K562 (cell line): ENCODE results near the gene CRYGC. TPM values are rescaled to one million over a fixed set of nuclear protein-coding genes. Genes with fewer than 3 reads are reported as not detected.
"Not testable (repeated sequence)": the region's sequence is repeated elsewhere in the genome, so short reads cannot be mapped to it uniquely, and the experiment has no call there.

Experiments used
- ATAC-seq: fragments of 200-7000 bp; cut with Tn5 transposase; 3 replicates; pipeline ENCODE4 v1.9.1; 2020; ENCODE audit warnings: moderate library complexity
- BruUV-seq: library from RNA; stranded (reverse); fragments of 400-500 nt; replicated peaks from 2 replicates; lab custom pipeline; 2021; lab: Mats Ljungman, UMichigan
- CTCF ChIA-PET: fragments of 300-600 bp; formaldehyde crosslinking; extraction: SDS; loops from one replicate; lab custom pipeline; 2021; ENCODE audit warnings: low intra/inter-chr PET ratio; lab: Yijun Ruan, JAX
- POLR2A ChIA-PET: fragments of 300-600, 350-650 bp; sonication (Branson Sonifier 250); formaldehyde crosslinking; extraction: SDS; loops from one replicate; lab custom pipeline; 2021; ENCODE audit warnings: antibody characterized with exemption, inconsistent platforms; lab: Yijun Ruan, JAX
- DNase-seq, 4 experiments: peaks; one replicate each; pipeline versions ENCODE4 v3.0.0 to v3.0.0-alpha.2; 2011 to 2018; ENCODE audit warnings: low spot score in 3 of 4, mixed read lengths in 3 of 4; ENCODE audit errors: extremely low read depth in 1 of 4
- FAIRE-seq: peaks from 2 replicates; lab custom pipeline; 2011; peaks lifted over from hg19 to GRCh38; lab: Jason Lieb, UNC
- H2AFZ ChIP-seq: 2 replicates; pipeline ENCODE4 v1.6.0; 2011; ENCODE audit warnings: low read depth, low read length, control low read depth, inconsistent platforms
- H3K27ac ChIP-seq: fragments of 200-600 bp; 3 replicates; pipeline ENCODE4 v1.8.0; 2011; ENCODE audit warnings: low read depth, mild to moderate bottlenecking, control low read depth, inconsistent platforms, low read length, moderate library complexity, mixed read lengths; ENCODE audit errors: extremely low read depth
- H3K27me3 ChIP-seq, 2 experiments: fragments of 300-600 bp in 1 of 2; 2 replicates in 1 of 2; 3 replicates in 1 of 2; pipeline versions ENCODE4 v1.6.0 to v1.8.0; 2011; ENCODE audit warnings: inconsistent platforms in 2 of 2, low read length in 2 of 2, mild to moderate bottlenecking in 1 of 2, mixed read lengths in 1 of 2, moderate library complexity in 1 of 2; ENCODE audit not compliant: control insufficient read depth in 2 of 2, insufficient read depth in 2 of 2
- H3K36me3 ChIP-seq: fragments of 300-600 bp; 3 replicates; pipeline ENCODE4 v1.8.0; 2011; ENCODE audit warnings: mild to moderate bottlenecking, low read length, inconsistent platforms; ENCODE audit not compliant: control insufficient read depth, insufficient read depth
- H3K4me1 ChIP-seq, 2 experiments: fragments of 200-600 bp in 1 of 2; replicated peaks in 1 of 2; 2 replicates in 1 of 2; 3 replicates in 1 of 2; pipeline versions ENCODE4 v1.5.1 to v1.8.0; 2011; ENCODE audit warnings: inconsistent platforms in 2 of 2, low read length in 2 of 2, mild to moderate bottlenecking in 1 of 2, mixed read lengths in 1 of 2, moderate library complexity in 1 of 2; ENCODE audit not compliant: control insufficient read depth in 2 of 2, insufficient read depth in 2 of 2
- H3K4me2 ChIP-seq: 2 replicates; pipeline ENCODE4 v1.6.1; 2011; ENCODE audit warnings: low read length, control low read depth, inconsistent platforms, mixed read lengths; ENCODE audit not compliant: insufficient read depth
- H3K4me3 ChIP-seq: fragments of 200-600 bp; sonication (generic), shearing (Covaris generic); 2 replicates; pipeline ENCODE4 v1.5.1; 2016; ENCODE audit warnings: control low read depth, inconsistent platforms
- H3K79me2 ChIP-seq: fragments of 200-600 bp; 3 replicates; pipeline ENCODE4 v1.8.0; 2011; ENCODE audit warnings: low read length, inconsistent platforms; ENCODE audit not compliant: control insufficient read depth, insufficient read depth
- H3K9ac ChIP-seq, 2 experiments: 2 replicates each; pipeline versions ENCODE4 v1.6.0 to v1.6.1; 2011; ENCODE audit warnings: low read depth in 2 of 2, low read length in 2 of 2, control low read depth in 1 of 2, inconsistent platforms in 1 of 2, mild to moderate bottlenecking in 1 of 2, mixed read lengths in 1 of 2; ENCODE audit not compliant: insufficient read depth in 1 of 2
- H3K9me1 ChIP-seq: one replicate; pipeline ENCODE4 v1.6.0; 2011; ENCODE audit warnings: inconsistent platforms, mild to moderate bottlenecking, low read length, moderate library complexity; ENCODE audit not compliant: control insufficient read depth, insufficient read depth
- H3K9me3 ChIP-seq: replicated peaks from 2 replicates; pipeline ENCODE4 v1.5.1; 2011; ENCODE audit warnings: low read depth, low read length, inconsistent platforms; ENCODE audit not compliant: control insufficient read depth, insufficient read depth
- H4K20me1 ChIP-seq: replicated peaks from 2 replicates; pipeline ENCODE4 v1.6.1; 2011; ENCODE audit warnings: low read length, inconsistent platforms, mixed read lengths; ENCODE audit not compliant: control insufficient read depth, insufficient read depth
- ATF1 ChIP-seq, 2 experiments: fragments of 450-650 bp in 1 of 2; IDR thresholded peaks; 2 replicates each; pipeline ENCODE4 v1.6.1; 2016; ENCODE audit warnings: missing compliant biosample characterization in 1 of 2, missing genetic modification characterization in 1 of 2
- CBFA2T2 ChIP-seq: fragments of 450-650 bp; conservative IDR thresholded peaks from 2 replicates; pipeline ENCODE4 v1.6.1; 2017; ENCODE audit warnings: mild to moderate bottlenecking
- CBX8 ChIP-seq: fragments of 200-600 bp; sonication (generic); IDR thresholded peaks from 2 replicates; pipeline ENCODE4 v1.6.1; 2012; ENCODE audit warnings: borderline replicate concordance, mixed run types, low read depth, mild to moderate bottlenecking, moderate library complexity, mixed read lengths, low read length, control low read depth, inconsistent platforms; ENCODE audit not compliant: poor library complexity, severe bottlenecking; ENCODE audit errors: extremely low read depth
- CHCHD3 ChIP-seq: fragments of 250-450 bp; sonication (Bioruptor Pico); IDR thresholded peaks from 2 replicates; pipeline ENCODE4 v2.1.2; 2022; ENCODE audit warnings: mild to moderate bottlenecking
- JUND ChIP-seq, 2 experiments: IDR thresholded peaks; 2 replicates in 1 of 2; 3 replicates in 1 of 2; pipeline ENCODE4 v1.6.1; 2011; ENCODE audit warnings: borderline replicate concordance in 2 of 2, low read depth in 2 of 2, low read length in 2 of 2, improper control_type of control experiment in 1 of 2, missing biosample characterization in 1 of 2, missing genetic modification characterization in 1 of 2, missing genetic modification reagents in 1 of 2
- L3MBTL2 ChIP-seq: fragments of 450-650 bp; IDR thresholded peaks from 2 replicates; pipeline ENCODE4 v1.6.1; 2016; ENCODE audit warnings: mild to moderate bottlenecking, moderate library complexity
- MYNN ChIP-seq, 2 experiments: sonication (generic); formaldehyde crosslinking in 1 of 2; IDR thresholded peaks; 2 replicates each; pipeline versions ENCODE4 v1.5.0 to v1.6.1; 2016 to 2020; ENCODE audit warnings: antibody characterized with exemption in 1 of 2, missing genetic modification reagents in 1 of 2
- SETDB1 ChIP-seq: IDR thresholded peaks from one replicate; pipeline ENCODE4 v1.6.1; 2012; ENCODE audit warnings: low read length, control low read depth, inconsistent platforms
- TCF3 ChIP-seq: sonication (generic); formaldehyde crosslinking; IDR thresholded peaks from 2 replicates; pipeline ENCODE4 v1.4.0; 2020; ENCODE audit warnings: mild to moderate bottlenecking, missing genetic modification reagents
- ZFP30 ChIP-seq: fragments of 250-450 bp; sonication (Bioruptor Pico); IDR thresholded peaks from 2 replicates; pipeline ENCODE4 v1.8.0; 2022; ENCODE audit warnings: moderate library complexity, mild to moderate bottlenecking, inconsistent platforms, borderline replicate concordance
- ZZZ3 ChIP-seq: fragments of 450-650 bp; IDR thresholded peaks from 2 replicates; pipeline ENCODE4 v1.6.1; 2016; ENCODE audit warnings: antibody characterized with exemption, mild to moderate bottlenecking, moderate library complexity
- WGBS: fragments of 100-300 bp; shearing (Covaris generic); methylation state at CpG from one replicate; pipeline ENCODE4 v1.1.6; 2016; ENCODE audit warnings: low coverage, mixed read lengths; ENCODE audit not compliant: insufficient coverage; ENCODE audit errors: missing lambda C conversion rate; 5-methylcytosine and 5-hydroxymethylcytosine counted together
- in situ Hi-C: fragments of 300-500 bp; cut with MboI; formaldehyde crosslinking; loops from 4 replicates; pipeline ENCODE4 v1.15.0; 2018; ENCODE audit warnings: inconsistent platforms, mixed read lengths
- intact Hi-C: fragments of 100-400 bp; cut with micrococcal nuclease; formaldehyde crosslinking; loops from 2 replicates; pipeline ENCODE4 v1.14.2; 2022
- polyA plus RNA-seq, 8 experiments: library from polyadenylated mRNA; depleted of rRNA in 4 of 8; stranded (reverse) in 5 of 8; unstranded in 3 of 8; fragments of >200 nt; fragmentation: Nextera tagmentation in 2 of 8; fragmentation: Illumina TruSeq in 1 of 8; extraction: Ambion mirVana in 2 of 8; extraction: Trizol in 1 of 8; gene quantifications; 2 replicates each; pipeline versions ENCODE4 v1.2.1 to v1.2.3, GENCODE V29; 2011 to 2014; ENCODE audit warnings: inconsistent platforms in 1 of 8, missing spikeins in 1 of 8
- total RNA-seq, 7 experiments: library from RNA; depleted of rRNA in 6 of 7; stranded (reverse); fragments of >200 nt in 6 of 7; fragmentation: Illumina TruSeq in 2 of 7; extraction: Trizol in 2 of 7; gene quantifications; 2 replicates each; pipeline versions ENCODE4 v1.2.1 to v1.2.3, GENCODE V29; 2011 to 2021; ENCODE audit warnings: low replicate concordance in 1 of 7
- TF ChIP-seq, protein P1 (sequence below), 3 experiments: fragments of 200-800 bp in 1 of 3; fragments of 250-450 bp in 1 of 3; fragments of 450-650 bp in 1 of 3; sonication (Bioruptor Pico) in 1 of 3; sonication (Bioruptor generic) in 1 of 3; formaldehyde crosslinking in 1 of 3; IDR thresholded peaks; 2 replicates each; pipeline versions ENCODE4 v1.6.1 to v1.8.0; 2016 to 2022; ENCODE audit warnings: mild to moderate bottlenecking in 2 of 3, missing genetic modification characterization in 2 of 3, missing compliant biosample characterization in 1 of 3, moderate library complexity in 1 of 3

The CRYGC gene
- total and polyA plus RNA-seq, 9 of the 15 experiments (the other 6 are each of a cell fraction or from before 2014, with no cell fraction given): not detected

DNA sequence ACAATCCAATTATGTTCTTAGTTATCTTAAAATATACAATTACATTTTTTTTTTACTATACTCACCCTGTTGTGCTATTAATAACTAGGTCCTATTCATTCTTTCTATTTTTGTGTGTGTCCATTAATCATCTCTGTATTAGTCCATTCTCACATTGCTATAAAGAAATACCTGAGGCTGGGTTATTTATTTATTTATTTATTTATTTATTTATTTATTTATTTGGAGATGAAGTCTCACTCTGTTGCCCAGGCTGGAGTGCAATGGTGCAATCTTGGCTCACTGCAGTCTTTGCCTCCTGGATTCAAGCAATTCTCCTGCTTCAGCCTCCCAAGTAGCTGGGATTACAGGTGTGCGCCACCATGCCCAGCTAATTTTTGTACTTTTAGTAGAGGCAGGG is 30.9 kb downstream of the CRYGC start:
- intact Hi-C loops, H3K9ac ChIP-seq, in situ Hi-C loops, H3K4me1 ChIP-seq, POLR2A ChIA-PET, H2AFZ ChIP-seq, DNase-seq, H4K20me1 ChIP-seq, H3K27me3 ChIP-seq, H3K9me3 ChIP-seq, BruUV-seq, H3K4me2 ChIP-seq, H3K79me2 ChIP-seq, FAIRE-seq, H3K4me3 ChIP-seq, H3K27ac ChIP-seq, H3K9me1 ChIP-seq, H3K36me3 ChIP-seq, CTCF ChIA-PET, ATAC-seq: not testable (repeated sequence)
- 60% methylated on average over 1 of the region's 1 CpG for WGBS

GRCh38 chr2:208098267-208098666 is 31.4 kb downstream of the CRYGC start:
- Histone ChIP-seq H3K4me3 (no peak overlapping the region), H3K4me1 (no peaks in the 10 kb centered on the region), H3K9me3 (no peaks in the 10 kb centered on the region), H3K9ac (no peak overlapping the region), H3K79me2 (no peaks in the 10 kb centered on the region), H3K9me1 (no peaks in the 10 kb centered on the region), H4K20me1 (no peaks in the 10 kb centered on the region), H3K27me3 (0 out of 5 replicates have a peak, but pooled peaks cover 0 to 6% of the 10 kb centered on the region in 2 experiments), H3K27ac (no peak overlapping the region), H3K36me3 (no peaks in the 10 kb centered on the region), H2AFZ (no peak overlapping the region), H3K4me2 (no peak overlapping the region)
- FAIRE-seq: no peak
- in situ Hi-C loops (no loop called here), intact Hi-C loops (no loop called here)
- POLR2A ChIA-PET: no interaction called here
- CTCF ChIA-PET: no interaction called here
- ATAC-seq: no peak
- WGBS: no CpG with 5 or more reads among the region's 2 CpGs
- DNase-seq: no peak
- no TSS peak for BruUV-seq
- TF ChIP-seq, protein P1, sequence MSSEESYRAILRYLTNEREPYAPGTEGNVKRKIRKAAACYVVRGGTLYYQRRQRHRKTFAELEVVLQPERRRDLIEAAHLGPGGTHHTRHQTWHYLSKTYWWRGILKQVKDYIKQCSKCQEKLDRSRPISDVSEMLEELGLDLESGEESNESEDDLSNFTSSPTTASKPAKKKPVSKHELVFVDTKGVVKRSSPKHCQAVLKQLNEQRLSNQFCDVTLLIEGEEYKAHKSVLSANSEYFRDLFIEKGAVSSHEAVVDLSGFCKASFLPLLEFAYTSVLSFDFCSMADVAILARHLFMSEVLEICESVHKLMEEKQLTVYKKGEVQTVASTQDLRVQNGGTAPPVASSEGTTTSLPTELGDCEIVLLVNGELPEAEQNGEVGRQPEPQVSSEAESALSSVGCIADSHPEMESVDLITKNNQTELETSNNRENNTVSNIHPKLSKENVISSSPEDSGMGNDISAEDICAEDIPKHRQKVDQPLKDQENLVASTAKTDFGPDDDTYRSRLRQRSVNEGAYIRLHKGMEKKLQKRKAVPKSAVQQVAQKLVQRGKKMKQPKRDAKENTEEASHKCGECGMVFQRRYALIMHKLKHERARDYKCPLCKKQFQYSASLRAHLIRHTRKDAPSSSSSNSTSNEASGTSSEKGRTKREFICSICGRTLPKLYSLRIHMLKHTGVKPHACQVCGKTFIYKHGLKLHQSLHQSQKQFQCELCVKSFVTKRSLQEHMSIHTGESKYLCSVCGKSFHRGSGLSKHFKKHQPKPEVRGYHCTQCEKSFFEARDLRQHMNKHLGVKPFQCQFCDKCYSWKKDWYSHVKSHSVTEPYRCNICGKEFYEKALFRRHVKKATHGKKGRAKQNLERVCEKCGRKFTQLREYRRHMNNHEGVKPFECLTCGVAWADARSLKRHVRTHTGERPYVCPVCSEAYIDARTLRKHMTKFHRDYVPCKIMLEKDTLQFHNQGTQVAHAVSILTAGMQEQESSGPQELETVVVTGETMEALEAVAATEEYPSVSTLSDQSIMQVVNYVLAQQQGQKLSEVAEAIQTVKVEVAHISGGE (CRISPR knock-in tag; IDR thresholded peaks at IDR 0.05): no peak
- TF ChIP-seq CHCHD3 (CRISPR knock-in tag): no peak
- no peak for TF ChIP-seq JUND (IDR thresholded peaks at IDR 0.05; ENCODE audit: borderline replicate concordance, low read depth, low read length)
- TF ChIP-seq JUND (tag; IDR thresholded peaks at IDR 0.05; ENCODE audit: borderline replicate concordance, low read depth, low read length): no peak
- TF ChIP-seq MYNN (IDR thresholded peaks at IDR 0.05): no peak
- TF ChIP-seq MYNN (CRISPR knock-in tag; IDR thresholded peaks at IDR 0.05): no peak
- no peak for TF ChIP-seq CBX8
- TF ChIP-seq TCF3: no peak
- no peak for TF ChIP-seq CBFA2T2
- no peak for TF ChIP-seq L3MBTL2
- no peak for TF ChIP-seq ATF1 (CRISPR knock-in tag; IDR thresholded peaks at IDR 0.05)
- TF ChIP-seq ATF1 (tag; IDR thresholded peaks at IDR 0.05): no peak
- TF ChIP-seq SETDB1: no peak
- no peak for TF ChIP-seq ZZZ3
- TF ChIP-seq ZFP30: no peak
